ENCODE data around the gene NCOA3. TPM values are rescaled to one million over a fixed set of nuclear protein-coding genes. Genes with fewer than 3 reads are reported as not detected.
A peak's percentile ranks its signal among the peaks of the same experiment; 100 is the strongest.

Gene NCOA3
- total RNA-seq, 1 experiment from 2014 or later = 68.6 TPM

GRCh38 chr20:47662483-47663353 lies 161.0 kb downstream of the NCOA3 start:
- DNase-seq (ENCODE audit: unreplicated experiment) = no peak
- Mint-ChIP-seq H3K27ac (ENCODE audit: low read depth, unreplicated experiment) (peak overlapping the region; percentile 46), H3K27me3 (ENCODE audit: insufficient read depth, unreplicated experiment) (no peaks in the 10 kb centered on the region), H3K36me3 (ENCODE audit: insufficient read depth, unreplicated experiment) (peaks cover 88% of the 10 kb centered on the region), H3K9me3 (ENCODE audit: unreplicated experiment) (no peaks in the 10 kb centered on the region), H3K4me1 (ENCODE audit: insufficient read depth, unreplicated experiment) (peaks cover 14% of the 10 kb centered on the region), H3K4me3 (ENCODE audit: unreplicated experiment) (no peak overlapping the region)
- POLR2A ChIA-PET = interaction anchor here (0.5 to 1.7 kb wide), 4 partner anchors 9 to 210 kb away, joined by 3 to 9 read pairs (median 4); no protein-coding TSS in a partner anchor
- intact Hi-C loops (cut with micrococcal nuclease) = loop anchor here (1.0 to 5.0 kb wide), 2 partner anchors 635 to 959 kb away; no protein-coding TSS in a partner anchor
- no TSS peak for BruUV-seq (replicated peaks)
- TF ChIP-seq CTCF (IDR thresholded peaks at IDR 0.05; ENCODE audit: unreplicated experiment) = no peak
- CTCF ChIA-PET = interaction anchor here (0.6 to 6.7 kb wide), 16 partner anchors 10 to 1242 kb away, joined by 3 to 103 read pairs (median 4); no protein-coding TSS in a partner anchor

GRCh38 chr20:47663354-47664067 lies 161.8 kb downstream of the NCOA3 start:
- H3K27ac Mint-ChIP-seq (ENCODE audit: low read depth, unreplicated experiment) = peak overlapping the region; percentile 46
- peaks cover 14% of the 10 kb centered on the region for H3K4me1 Mint-ChIP-seq (ENCODE audit: insufficient read depth, unreplicated experiment)
- H3K9me3 Mint-ChIP-seq (ENCODE audit: unreplicated experiment) = no peaks in the 10 kb centered on the region
- CTCF ChIA-PET = interaction anchor here (0.6 to 6.7 kb wide), 37 partner anchors 10 to 1086 kb away, joined by 3 to 103 read pairs (median 4); no protein-coding TSS in a partner anchor
- intact Hi-C loops (cut with micrococcal nuclease) = loop anchor here (1.0 to 5.0 kb wide), 3 partner anchors 467 to 958 kb away; no protein-coding TSS in a partner anchor
- POLR2A ChIA-PET = interaction anchor here (0.6 to 1.8 kb wide), 3 partner anchors 232 to 958 kb away, joined by 3 to 7 read pairs (median 3); no protein-coding TSS in a partner anchor
- H3K27me3 Mint-ChIP-seq (ENCODE audit: insufficient read depth, unreplicated experiment) = no peaks in the 10 kb centered on the region
- H3K4me3 Mint-ChIP-seq (ENCODE audit: unreplicated experiment) = no peak overlapping the region
- no TSS peak for BruUV-seq (replicated peaks)
- H3K36me3 Mint-ChIP-seq (ENCODE audit: insufficient read depth, unreplicated experiment) = peaks cover 84% of the 10 kb centered on the region
- DNase-seq (ENCODE audit: unreplicated experiment) = peak; percentile 81
- peak; percentile 90 for TF ChIP-seq CTCF (IDR thresholded peaks at IDR 0.05; ENCODE audit: unreplicated experiment)

- Mint-ChIP-seq H3K4me3 (ENCODE audit: unreplicated experiment) (no peak overlapping the region), H3K36me3 (ENCODE audit: insufficient read depth, unreplicated experiment) (peaks cover 84% of the 10 kb centered on the region), H3K4me1 (ENCODE audit: insufficient read depth, unreplicated experiment) (peaks cover 14% of the 10 kb centered on the region), H3K27ac (ENCODE audit: low read depth, unreplicated experiment) (no peak overlapping the region), H3K27me3 (ENCODE audit: insufficient read depth, unreplicated experiment) (no peaks in the 10 kb centered on the region), H3K9me3 (ENCODE audit: unreplicated experiment) (no peaks in the 10 kb centered on the region)
- ChIA-PET CTCF (interaction anchor here (0.6 to 6.7 kb wide), 37 partner anchors 10 to 985 kb away, joined by 3 to 103 read pairs (median 5); no protein-coding TSS in a partner anchor), POLR2A (interaction anchor here (0.6 to 1.8 kb wide), 4 partner anchors 11 to 957 kb away, joined by 3 to 7 read pairs (median 3); no protein-coding TSS in a partner anchor)
- TF ChIP-seq CTCF (IDR thresholded peaks at IDR 0.05; ENCODE audit: unreplicated experiment) = no peak
- no TSS peak for BruUV-seq (replicated peaks)
- no peak for DNase-seq (ENCODE audit: unreplicated experiment)
- intact Hi-C loops (cut with micrococcal nuclease) = loop anchor here (1.0 to 5.0 kb wide), 2 partner anchors 468 to 633 kb away; no protein-coding TSS in a partner anchor
Measured at GRCh38 chr20:47664068-47664437, 162.4 kb downstream of the NCOA3 start.

All from MCF 10A (cell line).